Left cardiac atrium (tissue), 4 donors: Measurements from ENCODE around the gene CSNK1D. TPM values are rescaled to one million over a fixed set of nuclear protein-coding genes. Genes with fewer than 3 reads are reported as not detected.
"Not testable (repeated sequence)": the region's sequence is repeated elsewhere in the genome, so short reads cannot be mapped to it uniquely, and the experiment has no call there.

Experiments used
- ATAC-seq, 2 donors: fragments of 200-7000 bp; cut with Tn5 transposase; one replicate each; pipeline ENCODE4 v1.9.1; 2020; ENCODE audit warnings: mild to moderate bottlenecking in 2 of 2, moderate library complexity in 2 of 2
- DNase-seq: peaks from one replicate; pipeline ENCODE4 v3.0.0-alpha.2; 2020
- intact Hi-C, 2 donors: fragments of 100-400 bp; cut with DNase I; formaldehyde crosslinking; loops; one replicate each; pipeline versions ENCODE4 v1.14.1 to v1.15.1; 2022 to 2023
- total RNA-seq, 2 donors: library from RNA; stranded (reverse); fragmentation: NEBNext Ultra II Directional; extraction: Animal tissue kit (Norgen Biotek cat#: 25700); gene quantifications; one replicate each; pipeline ENCODE4 v1.2.1, GENCODE V29; 2021
- donor health status: DM: no; HTN: yes; CAD: no.
- donor health status: DM: no; HTN: yes; CAD: no; lungs with severe emphysema.
- donor health status: DM: yes; HTN: yes; CAD: no.
- donor health status: Dilated cardiomyopathy.

Gene CSNK1D
- total RNA-seq, 2 donors from 2014 or later, result 63.6 to 88.2 TPM

DNA sequence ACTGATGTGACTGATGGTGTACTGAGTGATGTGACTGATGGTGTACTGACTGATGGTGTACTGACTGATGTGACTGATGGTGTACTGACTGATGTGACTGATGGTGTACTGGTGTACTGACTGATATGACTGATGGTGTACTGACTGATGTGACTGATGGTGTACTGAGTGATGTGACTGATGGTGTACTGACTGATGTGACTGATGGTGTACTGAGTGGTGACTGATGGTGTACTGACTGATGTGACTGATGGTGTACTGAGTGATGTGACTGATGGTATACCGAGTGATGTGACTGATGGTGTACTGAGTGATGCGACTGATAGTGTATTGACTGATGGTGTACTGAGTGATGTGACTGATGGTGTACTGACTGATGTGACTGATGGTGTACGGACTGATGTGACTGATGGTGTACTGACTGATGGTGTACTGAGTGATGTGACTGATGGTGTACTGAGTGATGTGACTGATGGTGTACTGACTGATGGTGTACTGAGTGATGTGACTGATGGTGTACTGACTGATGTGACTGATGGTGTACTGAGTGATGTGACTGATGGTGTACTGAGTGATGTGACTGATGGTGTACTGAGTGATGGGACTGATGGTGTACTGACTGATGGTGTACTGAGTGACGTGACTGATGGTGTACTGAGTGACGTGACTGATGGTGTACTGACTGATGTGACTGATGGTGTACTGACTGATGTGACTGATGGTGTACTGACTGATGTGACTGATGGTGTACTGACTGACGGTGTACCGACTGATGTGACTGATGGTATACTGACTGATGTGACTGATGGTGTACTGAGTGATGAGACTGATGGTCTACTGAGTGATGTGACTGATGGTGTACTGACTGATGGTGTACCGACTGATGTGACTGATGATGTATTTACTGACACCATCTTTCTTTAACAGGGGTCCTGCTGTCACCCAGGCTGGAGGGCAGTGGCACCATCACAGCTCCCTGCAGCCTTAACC lies 13.2 kb downstream of the CSNK1D start:
- ATAC-seq, intact Hi-C loops: not testable (repeated sequence)

DNA sequence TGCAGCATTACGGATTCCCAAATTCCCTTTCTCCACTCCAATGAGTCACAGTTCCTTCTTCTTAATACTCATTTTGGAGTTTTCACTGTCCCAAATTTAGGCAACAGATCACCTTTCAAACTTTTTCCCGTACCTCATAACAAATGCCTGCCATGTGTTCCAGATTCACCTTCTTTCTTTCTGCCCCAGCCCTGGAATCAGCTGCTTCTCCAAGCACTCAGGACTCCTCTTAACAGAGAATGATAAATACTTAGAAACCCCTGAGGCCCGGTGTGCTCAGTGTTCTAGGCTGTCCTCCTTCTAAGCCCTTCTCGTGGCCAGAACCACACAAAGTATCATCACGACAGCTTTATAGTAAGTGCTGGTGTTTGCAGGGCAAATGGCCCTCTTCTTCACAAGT lies 14.9 kb downstream of the CSNK1D start:
- intact Hi-C loops, result no loop called here
- no peak for ATAC-seq
- DNase-seq, result no peak

More for the DNA sequence above, 13.2 kb downstream of the CSNK1D start:
- not testable (repeated sequence) for DNase-seq

DNA sequence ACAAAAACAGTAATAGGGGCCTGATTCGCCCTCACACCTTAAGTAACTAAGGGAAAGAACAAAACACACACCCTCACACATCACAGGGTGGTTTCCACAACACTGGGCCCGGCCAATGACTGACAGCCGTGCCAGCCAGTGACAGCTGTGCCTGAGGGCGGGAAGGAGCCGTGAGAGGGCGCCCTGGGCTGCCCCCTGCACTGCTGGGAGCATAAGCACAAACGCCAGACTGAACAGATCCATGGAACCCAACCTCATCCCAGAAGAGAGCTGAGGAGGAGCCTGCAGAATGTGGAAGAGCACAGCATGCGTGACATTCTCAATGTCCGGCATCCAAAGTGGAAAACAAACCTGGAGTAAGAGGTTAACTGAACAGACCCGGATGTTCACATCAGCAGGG lies 16.0 kb downstream of the CSNK1D start:
- DNase-seq, result no peak

DNA sequence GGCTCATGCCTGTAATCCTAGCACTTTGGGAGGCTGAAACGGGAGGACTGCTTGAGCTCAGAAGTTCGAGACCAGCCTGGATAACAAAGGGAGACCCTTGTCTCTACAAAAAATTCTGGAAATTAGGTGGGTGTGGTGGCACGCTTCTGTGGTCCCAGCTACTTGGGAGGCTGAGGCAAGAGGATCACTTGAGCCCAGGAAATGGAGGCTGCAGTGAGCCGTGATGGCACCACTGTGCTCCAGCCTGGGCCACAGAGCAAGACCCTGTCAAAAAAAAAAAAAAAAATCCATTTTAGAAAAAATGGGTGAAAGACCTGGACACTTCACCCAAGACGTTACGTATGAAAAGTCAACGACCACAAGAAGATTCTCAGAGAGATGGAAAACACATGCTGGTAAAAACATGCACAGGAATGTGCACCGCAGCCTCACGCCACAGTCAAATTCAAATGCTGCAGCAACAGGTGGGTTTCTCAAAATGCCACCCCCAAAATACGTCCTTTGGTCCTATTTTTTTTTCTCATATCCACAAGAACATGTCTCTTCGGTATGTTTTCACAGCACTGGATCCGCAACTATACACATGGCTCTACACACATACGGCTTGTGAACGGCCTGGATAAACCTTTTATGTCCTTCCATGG lies 17.1 kb downstream of the CSNK1D start:
- ATAC-seq (no peak), DNase-seq (no peak)
- intact Hi-C loops, result no loop called here

More for the DNA sequence above, 16.0 kb downstream of the CSNK1D start:
- intact Hi-C loops, result no loop called here
- ATAC-seq, result peak; percentile 23 to 82

DNA sequence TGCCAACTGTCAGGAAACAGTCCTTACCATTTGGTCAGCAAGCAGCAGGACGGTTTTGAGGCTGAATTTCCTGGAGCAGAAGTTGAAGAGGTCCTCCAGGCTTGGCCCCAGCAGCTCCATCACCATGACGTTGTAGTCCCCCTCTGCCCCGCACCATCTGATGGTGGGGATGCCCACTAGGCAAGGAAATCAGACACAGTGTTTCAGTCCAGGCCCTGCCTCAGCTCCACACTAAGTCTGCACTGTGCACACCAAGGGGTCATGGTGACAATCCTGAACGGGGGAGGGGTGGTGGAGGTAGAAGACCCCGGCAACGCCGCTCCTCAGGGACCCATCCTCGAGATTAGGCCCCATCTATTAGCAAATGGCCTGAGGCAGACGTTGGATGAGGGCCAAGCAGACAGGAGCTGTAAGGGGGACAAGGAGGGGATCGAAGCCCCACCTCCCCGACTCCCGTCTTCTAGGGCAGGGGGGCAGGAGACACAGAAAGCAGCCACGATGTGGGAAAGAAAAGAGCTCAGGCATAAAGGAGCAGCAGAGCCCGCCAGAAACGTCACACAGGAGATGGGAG lies 18.0 kb downstream of the CSNK1D start:
- ATAC-seq (no peak), DNase-seq (no peak)
- intact Hi-C loops, result no loop called here

DNA sequence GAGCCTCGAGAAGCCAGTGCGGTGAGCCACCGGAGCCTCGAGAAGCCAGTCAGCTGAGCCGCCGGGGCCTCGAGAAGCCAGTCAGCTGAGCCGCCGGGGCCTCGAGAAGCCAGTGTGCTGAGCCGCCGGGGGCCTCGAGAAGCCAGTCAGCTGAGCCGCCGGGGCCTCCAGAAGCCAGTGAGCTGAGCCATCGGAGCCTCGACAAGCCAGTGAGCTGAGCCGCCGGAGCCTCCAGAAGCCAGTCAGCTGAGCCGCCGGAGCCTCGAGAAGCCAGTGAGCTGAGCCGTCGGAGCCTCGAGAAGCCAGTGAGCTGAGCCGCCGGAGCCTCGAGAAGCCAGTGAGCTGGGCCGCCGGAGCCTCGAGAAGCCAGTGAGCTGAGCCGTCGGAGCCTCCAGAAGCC lies 18.8 kb downstream of the CSNK1D start:
- ATAC-seq, intact Hi-C loops, DNase-seq: not testable (repeated sequence)

DNA sequence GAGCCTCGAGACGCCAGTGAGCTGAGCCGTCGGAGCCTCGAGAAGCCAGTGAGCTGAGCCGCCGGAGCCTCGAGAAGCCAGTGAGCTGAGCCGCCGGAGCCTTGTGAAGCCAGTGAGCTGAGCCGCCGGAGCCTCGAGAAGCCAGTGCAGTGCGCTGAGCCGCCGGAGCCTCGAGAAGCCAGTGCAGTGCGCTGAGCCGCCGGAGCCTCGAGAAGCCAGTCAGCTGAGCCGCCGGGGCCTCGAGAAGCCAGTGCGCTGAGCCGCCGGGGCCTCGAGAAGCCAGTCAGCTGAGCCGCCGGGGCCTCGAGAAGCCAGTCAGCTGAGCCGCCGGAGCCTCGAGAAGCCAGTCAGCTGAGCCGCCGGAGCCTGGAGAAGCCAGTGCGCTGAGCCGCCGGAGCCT lies 19.4 kb downstream of the CSNK1D start:
- intact Hi-C loops, DNase-seq, ATAC-seq: not testable (repeated sequence)

DNA sequence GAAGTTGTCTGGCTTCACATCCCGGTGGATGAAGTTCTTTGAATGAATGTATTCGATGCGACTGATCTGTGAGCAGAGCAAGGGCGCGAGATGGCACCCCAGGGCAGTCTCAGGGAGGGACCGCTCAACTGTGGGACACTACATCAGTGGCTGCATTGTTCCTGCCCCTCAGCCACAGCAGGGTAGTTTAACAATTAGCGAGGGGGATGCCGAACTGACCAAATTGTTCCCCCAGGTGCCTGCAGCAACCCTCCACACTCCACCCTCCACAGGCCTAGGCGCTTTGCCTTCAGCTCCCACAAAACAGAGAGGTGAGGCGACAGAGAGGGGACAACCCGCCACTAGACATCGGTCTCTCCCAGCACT lies 20.3 kb downstream of the CSNK1D start:
- no peak for ATAC-seq

DNA sequence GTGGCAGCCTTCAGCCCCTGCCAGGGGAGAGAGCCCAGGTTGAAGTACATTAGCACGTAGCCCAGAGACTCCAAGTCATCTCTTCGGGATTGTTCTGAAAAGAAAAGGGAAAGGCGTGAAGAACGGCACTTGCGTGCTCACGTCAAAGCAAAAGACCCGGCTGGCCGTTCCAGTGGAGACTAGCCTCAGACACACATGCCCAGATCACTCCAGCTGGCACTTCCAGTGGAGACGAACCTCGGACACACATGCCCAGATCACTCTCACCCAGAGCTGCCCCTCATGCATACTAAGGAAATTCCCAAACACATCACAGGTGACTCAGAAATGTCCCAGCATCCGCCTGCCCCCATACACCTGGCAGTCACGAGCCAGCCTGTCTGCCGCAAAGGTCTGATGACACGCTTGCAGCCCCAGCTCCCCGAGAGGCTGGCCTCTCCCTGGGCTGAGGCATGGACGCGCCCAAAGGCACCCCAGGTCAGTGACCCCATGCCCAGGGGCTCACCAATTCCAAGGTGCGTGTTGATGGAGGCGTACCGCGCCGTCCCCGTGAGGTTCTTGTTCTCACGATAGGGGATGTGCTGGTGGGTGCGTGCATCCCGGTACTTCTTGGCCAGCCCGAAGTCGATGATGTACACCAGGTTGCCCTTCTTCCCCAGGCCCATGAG lies 20.9 kb downstream of the CSNK1D start:
- intact Hi-C loops, result no loop called here
- ATAC-seq (no peak), DNase-seq (no peak)

More for the DNA sequence above, 20.3 kb downstream of the CSNK1D start:
- no peak for DNase-seq
- intact Hi-C loops, result no loop called here

DNA sequence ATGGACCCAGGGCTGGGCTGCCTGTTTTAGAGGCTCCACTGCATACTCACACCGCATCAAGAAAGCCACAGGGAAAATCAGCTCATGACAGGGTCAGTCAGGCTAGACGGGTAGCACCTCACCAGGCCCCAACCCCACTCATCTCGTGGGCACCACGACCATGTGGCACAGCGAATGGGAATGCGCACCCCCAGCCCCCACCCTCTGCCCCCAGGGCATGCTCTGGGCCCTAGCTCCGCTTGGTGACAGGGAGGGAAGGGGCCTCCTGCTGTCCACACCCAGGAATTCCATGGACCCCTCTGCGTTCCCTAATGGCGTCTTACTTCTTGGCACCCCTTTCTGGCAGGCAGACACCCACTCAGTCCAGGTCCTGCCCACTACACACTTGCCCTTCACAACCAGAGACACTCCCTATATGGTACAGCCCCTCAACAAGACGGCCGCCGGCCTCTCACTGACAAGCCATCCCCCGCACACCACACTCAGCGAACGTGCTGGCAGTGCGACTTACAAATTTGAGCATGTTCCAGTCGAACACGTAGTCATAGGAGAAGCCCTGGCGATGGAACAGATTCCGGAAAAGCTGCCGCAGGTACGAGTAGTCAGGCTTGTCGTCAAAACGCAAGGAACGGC lies 22.5 kb downstream of the CSNK1D start:
- ATAC-seq, result no peak
- intact Hi-C loops, result no loop called here
- no peak for DNase-seq

DNA sequence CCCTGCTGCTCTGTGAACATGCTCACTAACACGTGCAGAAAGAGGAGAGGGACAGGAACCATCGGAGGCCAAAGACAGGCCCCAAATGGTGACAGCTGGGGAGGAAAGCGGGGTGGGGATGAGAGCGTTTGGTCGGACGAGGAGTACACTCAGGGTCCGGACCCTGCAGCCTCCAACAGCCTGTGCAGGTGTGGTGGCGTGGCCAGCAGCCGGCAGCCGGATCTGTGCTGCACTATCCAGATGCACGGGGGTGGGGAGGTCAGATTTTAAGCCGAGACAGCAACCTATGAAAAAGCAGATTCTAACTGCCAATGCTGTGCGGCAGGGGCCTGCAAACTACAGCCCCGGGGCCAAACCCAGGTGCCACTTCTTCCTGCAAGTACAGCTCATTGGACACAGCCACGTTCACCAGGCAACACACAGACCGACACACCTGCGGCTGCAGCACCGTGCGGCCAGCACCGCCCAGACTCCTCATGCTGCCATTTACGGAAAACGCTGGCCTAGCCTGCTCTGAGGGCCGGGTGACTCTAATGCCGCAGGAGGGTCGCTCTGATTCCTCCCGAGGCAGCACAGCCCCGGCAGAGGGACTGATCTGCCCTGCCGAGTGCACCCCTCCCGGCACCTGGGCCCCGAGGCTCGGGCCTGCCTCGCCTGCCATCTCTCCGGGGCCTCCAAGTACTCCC lies 23.5 kb downstream of the CSNK1D start:
- intact Hi-C loops, result loop anchor here in 1 of 2 donors (10.0 kb wide), 1 partner anchor 45 kb away; no protein-coding TSS in a partner anchor
- DNase-seq, result peak; percentile 24
- no peak for ATAC-seq

DNA sequence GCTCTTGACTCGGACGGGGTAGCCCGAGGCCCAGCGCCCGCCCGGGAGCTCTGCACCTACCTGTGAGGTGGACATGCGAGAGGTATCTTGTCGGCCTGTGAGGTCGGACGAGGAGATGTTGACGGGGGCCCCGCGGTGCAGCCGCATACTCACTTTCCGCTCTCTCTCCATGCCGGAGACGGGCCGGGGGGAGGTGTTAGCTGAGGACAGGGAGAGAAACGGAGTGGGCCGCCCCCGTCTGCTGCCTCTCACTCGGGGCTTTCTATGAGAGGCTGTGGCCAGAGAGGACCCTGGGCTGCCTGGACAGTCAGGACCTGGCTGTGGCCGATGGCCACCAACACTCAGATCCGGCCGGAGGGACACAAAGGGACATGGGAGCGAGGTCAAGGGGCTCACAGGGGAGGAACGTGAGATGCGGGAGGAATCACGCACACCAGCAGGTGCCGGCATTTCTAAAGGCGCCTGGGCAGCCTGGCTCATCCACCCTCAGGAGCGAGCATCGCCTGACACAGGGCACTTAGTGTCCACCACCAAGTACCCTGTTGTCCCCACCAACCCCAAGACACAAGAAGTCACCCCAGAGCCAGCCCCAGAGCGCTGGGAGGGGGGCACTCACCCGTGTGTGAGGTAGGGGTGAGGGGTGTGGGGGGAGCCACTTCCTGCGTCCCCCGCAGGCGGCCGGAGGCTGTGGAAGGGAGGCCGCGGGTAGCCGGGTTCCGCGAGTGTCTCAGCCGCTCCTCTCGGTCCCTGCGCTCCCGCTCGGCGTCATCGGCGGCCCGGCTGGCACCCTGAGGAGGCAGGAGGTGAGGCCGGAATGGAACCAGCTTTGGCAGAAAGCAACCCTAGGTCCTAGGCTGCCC lies 24.5 kb downstream of the CSNK1D start:
- DNase-seq, result no peak
- intact Hi-C loops, result loop anchor here in 1 of 2 donors (10.0 kb wide), 1 partner anchor 46 kb away; no protein-coding TSS in a partner anchor

DNA sequence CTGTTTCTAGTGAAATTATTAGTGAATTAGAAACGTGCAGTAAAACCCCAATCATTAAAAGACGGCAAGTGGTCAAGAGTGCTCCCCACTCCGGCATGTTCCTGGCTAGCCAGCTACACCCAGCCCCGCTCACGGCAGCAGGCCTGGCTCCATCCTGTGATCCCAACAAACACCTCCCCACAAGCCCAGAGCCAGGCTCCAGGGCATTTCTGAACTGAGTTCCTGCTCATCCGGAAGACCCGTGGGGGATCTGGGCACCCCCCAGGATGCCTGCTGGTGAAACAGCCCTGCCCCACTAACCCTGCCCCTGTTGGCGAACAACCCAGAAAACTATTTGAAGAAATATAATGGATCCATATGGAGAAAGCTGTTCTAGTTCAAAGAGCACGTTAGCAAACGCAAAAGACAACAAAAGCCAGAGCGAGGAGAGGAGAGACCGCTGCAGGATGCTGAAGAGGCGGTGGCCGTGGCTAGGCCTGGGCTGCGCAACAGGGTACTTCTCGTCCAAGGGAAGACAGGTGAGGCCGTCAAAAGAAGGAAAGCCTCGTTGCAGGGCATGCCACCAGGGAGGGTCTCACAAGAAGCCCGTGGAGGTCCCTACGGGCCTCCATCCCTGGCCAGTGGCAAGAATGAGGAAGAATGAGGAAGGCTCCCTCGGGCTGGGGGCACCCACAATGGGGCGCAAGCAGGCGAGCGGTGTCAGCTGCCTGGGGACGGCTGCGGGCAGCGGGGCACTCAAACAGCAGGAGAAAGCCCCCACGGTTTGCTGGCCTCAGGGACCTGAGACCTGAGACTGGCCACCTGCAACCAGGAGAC lies 25.4 kb downstream of the CSNK1D start:
- intact Hi-C loops, result loop anchor here in 1 of 2 donors (10.0 kb wide), 1 partner anchor 47 kb away; no protein-coding TSS in a partner anchor

More for the DNA sequence above, 24.5 kb downstream of the CSNK1D start:
- ATAC-seq, result no peak

DNA sequence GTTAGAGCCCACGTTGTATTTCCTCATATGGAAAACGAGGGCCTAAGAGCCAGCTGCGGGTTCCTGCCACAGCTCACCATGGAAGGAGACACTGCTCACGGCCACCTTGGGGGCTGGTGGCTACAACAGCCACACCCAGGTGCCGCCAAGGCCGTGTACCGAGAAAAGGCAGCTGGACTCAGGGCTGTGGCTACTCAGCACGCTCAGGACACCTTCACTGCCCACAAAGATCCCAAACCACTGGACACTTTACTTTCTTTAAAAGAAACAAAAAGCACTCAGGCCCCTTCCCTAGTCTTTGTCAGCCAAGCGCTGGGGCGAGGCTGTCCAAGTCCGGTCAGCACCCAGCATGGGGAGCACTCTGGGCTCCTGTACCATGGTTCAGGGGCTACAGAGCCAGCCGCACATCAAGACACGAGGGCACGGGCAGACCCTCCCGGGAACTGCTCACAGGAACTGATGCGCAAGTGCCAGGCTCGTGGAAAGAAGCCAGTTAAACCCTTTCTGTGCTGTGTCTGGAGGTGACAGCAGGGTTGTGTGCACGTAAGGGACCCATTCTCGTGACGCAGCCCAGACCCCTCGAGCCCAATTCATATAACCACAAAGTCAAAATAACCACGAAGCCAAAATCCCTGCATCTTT lies 26.2 kb downstream of the CSNK1D start:
- ATAC-seq, result peak in 1 of 2 donors; percentile 10
- no peak for DNase-seq
- intact Hi-C loops, result loop anchor here in 1 of 2 donors (10.0 kb wide), 1 partner anchor 47 kb away; no protein-coding TSS in a partner anchor

More for the DNA sequence above, 25.4 kb downstream of the CSNK1D start:
- ATAC-seq (no peak), DNase-seq (no peak)

DNA sequence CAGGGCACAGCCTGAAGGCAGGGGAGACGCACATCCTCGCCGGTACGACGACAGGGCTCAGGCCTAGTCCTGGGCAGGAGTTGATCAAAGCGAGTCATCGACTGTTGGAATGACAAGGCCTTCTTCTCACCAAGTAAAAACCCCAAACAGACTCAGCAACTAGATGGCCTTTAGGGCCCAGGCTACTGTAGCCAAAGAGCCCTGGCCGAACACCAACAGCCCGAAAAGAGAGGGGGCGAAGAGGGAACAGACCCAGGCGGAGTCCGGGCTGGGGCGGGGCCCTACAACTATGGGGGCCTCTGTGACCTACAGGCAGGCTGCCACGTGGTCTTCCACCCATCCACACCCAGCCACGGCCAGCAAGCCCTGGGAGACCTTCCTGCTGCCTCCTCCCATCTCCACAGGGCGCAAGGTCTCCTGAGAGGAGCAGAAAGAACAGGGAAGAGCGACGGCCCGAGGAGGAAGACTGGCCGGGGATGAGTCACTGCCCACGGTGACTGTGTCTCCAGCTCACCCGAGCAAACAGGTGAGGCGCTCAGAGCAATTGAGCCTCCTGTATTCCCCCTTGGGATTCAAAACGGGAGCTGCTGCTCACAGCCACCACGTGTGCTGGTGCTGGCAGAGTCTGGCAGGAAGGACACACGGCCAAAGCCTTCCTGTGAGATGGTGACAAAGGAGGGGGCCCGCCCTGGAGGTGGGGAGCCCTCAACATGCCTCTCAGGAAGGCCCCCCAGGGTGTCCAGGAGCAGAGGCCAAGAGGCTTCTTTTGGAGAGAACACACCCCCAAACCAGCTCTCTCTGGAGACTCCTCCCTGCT lies 26.9 kb downstream of the CSNK1D start:
- DNase-seq (no peak), ATAC-seq (peak; percentile 5 to 6)
- intact Hi-C loops, result loop anchor here in 1 of 2 donors (10.0 kb wide), 1 partner anchor 48 kb away; no protein-coding TSS in a partner anchor
